ENCODE results near the gene FAM83C.

Gene FAM83C

DNA sequence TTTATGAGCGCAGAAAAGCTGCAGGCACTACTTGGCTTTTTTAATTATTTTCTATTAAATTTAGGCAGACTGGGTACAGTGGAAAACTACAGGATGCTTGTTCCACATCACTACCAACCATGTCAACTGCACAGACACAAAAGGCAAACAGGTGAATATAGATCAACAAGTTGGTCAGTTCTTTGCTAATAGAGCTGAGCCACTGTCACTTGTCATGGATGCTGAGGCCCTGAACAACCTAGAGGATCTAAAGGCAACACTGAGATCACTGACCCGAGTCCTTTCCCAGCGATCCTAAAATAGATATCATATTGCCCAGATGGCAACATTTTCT is 34.5 kb upstream of the FAM83C start:
- Histone ChIP-seq H3K9ac (ENCODE audit: low read depth, low read length, poor library complexity) (no peak overlapping the region), H2AK5ac (ENCODE audit: low read depth, low read length) (no peak overlapping the region), H3K4me1 (ENCODE audit: control insufficient read depth in 2 of 2, insufficient read depth in 1 of 2, low read depth in 1 of 2, low read length in 2 of 2) (peaks cover 4 to 13% of the 10 kb centered on the region in 2 donors), H3K23ac (ENCODE audit: low read depth, low read length, poor library complexity) (no peak overlapping the region), H3K79me1 (ENCODE audit: low read depth, low read length) (no peaks in the 10 kb centered on the region), H3K27me3 (ENCODE audit: control insufficient read depth in 3 of 3, insufficient read depth in 3 of 3, low read depth in 1 of 3, low read length in 3 of 3) (no peaks in the 10 kb centered on the region), H3K27ac (replicated peaks; ENCODE audit: low read length) (no peak overlapping the region), H2BK5ac (ENCODE audit: low read length) (no peak overlapping the region), H4K8ac (ENCODE audit: low read depth, low read length) (no peak overlapping the region), H3K18ac (ENCODE audit: low read length) (no peak overlapping the region), H4K91ac (ENCODE audit: low read depth, low read length, poor library complexity) (no peak overlapping the region), H2BK15ac (ENCODE audit: low read length) (no peak overlapping the region), H2BK120ac (ENCODE audit: low read depth, low read length) (no peak overlapping the region), H3K4me2 (ENCODE audit: insufficient read depth, low read length, poor library complexity, severe bottlenecking) (no peak overlapping the region), H3K9me3 (replicated peaks in 1 of 2; ENCODE audit: control insufficient read depth in 2 of 2, insufficient read depth in 1 of 2, low read depth in 1 of 2, low read length in 2 of 2) (no peaks in the 10 kb centered on the region), H3K4me3 (ENCODE audit: low read length in 2 of 2) (no peak overlapping the region), H2BK12ac (ENCODE audit: low read length) (no peak overlapping the region), H3K14ac (ENCODE audit: low read length) (no peak overlapping the region), H2AFZ (ENCODE audit: low read length) (peak overlapping the region; percentile 78), H3K36me3 (replicated peaks in 1 of 2; ENCODE audit: control insufficient read depth in 2 of 2, insufficient read depth in 2 of 2, low read length in 2 of 2) (no peaks in the 10 kb centered on the region), H3K4ac (ENCODE audit: low read length) (no peak overlapping the region)
- no CpG with 5 or more reads among the region's 3 CpGs for WGBS, 2 donors (ENCODE audit: extremely low coverage in 2 of 2, insufficient read length in 2 of 2, insufficient replicate concordance in 1 of 2)
- DNase-seq (ENCODE audit: low spot score): no peak

DNA sequence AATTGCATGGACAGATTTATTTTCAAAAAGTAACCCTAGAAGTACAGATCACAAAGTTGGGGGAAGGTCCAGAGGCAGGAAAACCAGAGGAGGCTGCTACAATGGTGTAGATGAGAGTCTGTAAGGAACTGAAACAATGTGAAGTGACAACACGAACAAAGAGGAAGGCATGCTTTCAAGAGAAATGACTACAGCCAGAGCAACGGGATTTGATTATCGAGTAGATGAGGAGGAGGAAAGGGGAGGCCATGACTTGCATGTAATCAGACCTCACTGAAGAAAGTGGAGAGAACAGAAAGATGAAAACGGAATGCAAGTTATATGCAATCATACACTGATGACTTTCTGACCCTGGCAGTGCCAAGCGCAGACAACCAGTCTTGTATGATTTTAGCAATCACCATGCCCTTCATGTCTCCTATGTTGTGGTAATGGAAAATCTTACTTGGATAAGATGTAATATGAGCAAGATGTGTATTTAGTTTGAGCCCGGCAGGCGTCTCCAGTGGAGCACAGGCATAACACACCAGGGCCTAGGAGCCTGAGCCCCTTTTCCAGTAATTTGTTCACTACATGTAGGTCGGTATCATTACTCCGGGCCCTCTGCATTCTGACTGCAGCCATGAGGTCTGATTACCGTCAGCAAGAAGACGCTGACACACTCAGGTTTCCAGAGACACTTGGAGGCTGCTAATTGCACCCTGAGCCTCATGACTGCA is 34.0 kb upstream of the FAM83C start:
- no peak overlapping the region for H2BK5ac ChIP-seq (ENCODE audit: low read length)
- no peaks in the 10 kb centered on the region for H3K79me1 ChIP-seq (ENCODE audit: low read depth, low read length)
- H3K18ac ChIP-seq (ENCODE audit: low read length): no peak overlapping the region
- H3K23ac ChIP-seq (ENCODE audit: low read depth, low read length, poor library complexity): no peak overlapping the region
- no peak for DNase-seq (ENCODE audit: low spot score)
- H2BK120ac ChIP-seq (ENCODE audit: low read depth, low read length): no peak overlapping the region
- H3K4me3 ChIP-seq (ENCODE audit: low read length in 2 of 2): no peak overlapping the region
- H3K14ac ChIP-seq (ENCODE audit: low read length): no peak overlapping the region
- no peaks in the 10 kb centered on the region for H3K9me3 ChIP-seq (replicated peaks in 1 of 2; ENCODE audit: control insufficient read depth in 2 of 2, insufficient read depth in 1 of 2, low read depth in 1 of 2, low read length in 2 of 2)
- no peak overlapping the region for H3K4ac ChIP-seq (ENCODE audit: low read length)
- H3K4me2 ChIP-seq (ENCODE audit: insufficient read depth, low read length, poor library complexity, severe bottlenecking): no peak overlapping the region
- no peak overlapping the region for H2BK15ac ChIP-seq (ENCODE audit: low read length)
- no CpG with 5 or more reads among the region's 11 CpGs for WGBS, 2 donors (ENCODE audit: extremely low coverage in 2 of 2, insufficient read length in 2 of 2, insufficient replicate concordance in 1 of 2)
- no peak overlapping the region for H3K27ac ChIP-seq (replicated peaks; ENCODE audit: low read length)
- H3K27me3 ChIP-seq (ENCODE audit: control insufficient read depth in 3 of 3, insufficient read depth in 3 of 3, low read depth in 1 of 3, low read length in 3 of 3): no peaks in the 10 kb centered on the region
- H3K36me3 ChIP-seq (replicated peaks in 1 of 2; ENCODE audit: control insufficient read depth in 2 of 2, insufficient read depth in 2 of 2, low read length in 2 of 2): no peaks in the 10 kb centered on the region
- no peak overlapping the region for H4K8ac ChIP-seq (ENCODE audit: low read depth, low read length)
- no peak overlapping the region for H2BK12ac ChIP-seq (ENCODE audit: low read length)
- H3K4me1 ChIP-seq (ENCODE audit: control insufficient read depth in 2 of 2, insufficient read depth in 1 of 2, low read depth in 1 of 2, low read length in 2 of 2): peaks cover 4 to 13% of the 10 kb centered on the region in 2 donors
- H2AK5ac ChIP-seq (ENCODE audit: low read depth, low read length): no peak overlapping the region
- H4K91ac ChIP-seq (ENCODE audit: low read depth, low read length, poor library complexity): no peak overlapping the region
- no peak overlapping the region for H3K9ac ChIP-seq (ENCODE audit: low read depth, low read length, poor library complexity)
- peak overlapping the region; percentile 78 for H2AFZ ChIP-seq (ENCODE audit: low read length)

DNA sequence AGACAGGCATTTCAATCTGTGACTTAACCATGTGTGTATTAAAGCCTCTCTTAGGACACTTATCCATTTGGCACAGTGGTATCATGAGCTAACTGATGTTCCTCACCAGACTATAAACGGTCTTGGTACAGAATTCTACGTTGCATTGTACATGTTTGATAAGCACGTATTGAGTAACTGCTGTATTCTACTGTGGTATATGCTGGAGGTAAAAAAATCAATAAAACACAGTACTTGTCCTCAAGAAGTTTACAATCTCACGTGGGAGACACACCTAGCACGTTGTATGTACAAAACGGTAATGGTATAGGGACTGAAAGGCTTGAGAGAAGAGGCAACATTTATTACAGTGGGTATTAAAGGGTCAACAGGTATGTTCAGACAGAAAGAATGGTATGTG is 33.2 kb upstream of the FAM83C start:
- Histone ChIP-seq H2BK120ac (ENCODE audit: low read depth, low read length) (no peak overlapping the region), H3K4me3 (ENCODE audit: low read length in 2 of 2) (no peak overlapping the region), H3K4me1 (ENCODE audit: control insufficient read depth in 2 of 2, insufficient read depth in 1 of 2, low read depth in 1 of 2, low read length in 2 of 2) (peaks cover 4 to 15% of the 10 kb centered on the region in 2 donors), H3K27me3 (ENCODE audit: control insufficient read depth in 3 of 3, insufficient read depth in 3 of 3, low read depth in 1 of 3, low read length in 3 of 3) (no peaks in the 10 kb centered on the region), H2AFZ (ENCODE audit: low read length) (peak overlapping the region; percentile 78), H3K36me3 (replicated peaks in 1 of 2; ENCODE audit: control insufficient read depth in 2 of 2, insufficient read depth in 2 of 2, low read length in 2 of 2) (no peaks in the 10 kb centered on the region), H4K91ac (ENCODE audit: low read depth, low read length, poor library complexity) (no peak overlapping the region), H3K79me1 (ENCODE audit: low read depth, low read length) (no peaks in the 10 kb centered on the region), H4K8ac (ENCODE audit: low read depth, low read length) (no peak overlapping the region), H3K4me2 (ENCODE audit: insufficient read depth, low read length, poor library complexity, severe bottlenecking) (no peak overlapping the region), H3K23ac (ENCODE audit: low read depth, low read length, poor library complexity) (no peak overlapping the region), H3K9me3 (replicated peaks in 1 of 2; ENCODE audit: control insufficient read depth in 2 of 2, insufficient read depth in 1 of 2, low read depth in 1 of 2, low read length in 2 of 2) (no peaks in the 10 kb centered on the region), H3K9ac (ENCODE audit: low read depth, low read length, poor library complexity) (no peak overlapping the region), H2AK5ac (ENCODE audit: low read depth, low read length) (no peak overlapping the region), H2BK5ac (ENCODE audit: low read length) (no peak overlapping the region), H2BK12ac (ENCODE audit: low read length) (no peak overlapping the region), H2BK15ac (ENCODE audit: low read length) (no peak overlapping the region), H3K14ac (ENCODE audit: low read length) (no peak overlapping the region), H3K4ac (ENCODE audit: low read length) (no peak overlapping the region), H3K27ac (replicated peaks; ENCODE audit: low read length) (no peak overlapping the region), H3K18ac (ENCODE audit: low read length) (no peak overlapping the region)
- no CpG with 5 or more reads among the region's 6 CpGs for WGBS, 2 donors (ENCODE audit: extremely low coverage in 2 of 2, insufficient read length in 2 of 2, insufficient replicate concordance in 1 of 2)
- DNase-seq (ENCODE audit: low spot score): no peak

DNA sequence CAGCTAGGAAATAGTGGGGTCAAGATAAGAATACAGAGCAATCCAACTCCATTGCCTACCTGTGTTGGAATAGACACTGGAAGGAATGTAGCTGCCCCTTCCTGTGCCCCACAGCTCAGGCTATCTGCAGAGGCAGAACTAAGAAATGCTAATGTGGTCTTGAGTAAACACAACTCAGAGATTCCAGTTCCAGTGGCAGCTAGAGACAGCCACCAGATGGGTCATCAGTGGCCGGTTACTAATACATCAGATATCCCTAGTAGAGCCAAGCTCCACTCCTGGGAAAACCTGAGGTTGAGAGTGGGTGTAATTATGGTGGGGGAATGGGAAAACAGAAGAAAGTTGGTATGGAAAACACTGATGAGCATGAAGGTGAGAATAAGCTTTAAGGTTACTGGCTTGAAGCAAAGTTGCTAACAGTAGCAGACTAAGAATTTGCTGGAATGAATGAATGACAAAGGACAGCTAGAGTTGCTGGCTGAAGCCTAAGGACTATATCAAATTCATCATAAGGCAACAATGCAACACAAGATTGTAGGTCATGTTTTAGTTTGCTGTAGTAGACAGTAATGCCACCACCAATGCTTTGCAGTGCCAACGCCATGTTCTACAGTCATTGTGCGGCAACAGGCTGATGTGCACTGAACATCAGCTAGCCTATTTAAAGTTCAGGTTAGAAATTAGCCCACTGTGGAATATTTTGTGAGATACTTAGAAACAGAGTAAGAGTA is 28.3 kb upstream of the FAM83C start:
- H3K4me2 ChIP-seq (ENCODE audit: insufficient read depth, low read length, poor library complexity, severe bottlenecking): no peak overlapping the region
- no peaks in the 10 kb centered on the region for H3K27me3 ChIP-seq (ENCODE audit: control insufficient read depth in 3 of 3, insufficient read depth in 3 of 3, low read depth in 1 of 3, low read length in 3 of 3)
- no peak overlapping the region for H2BK120ac ChIP-seq (ENCODE audit: low read depth, low read length)
- no peak overlapping the region for H3K14ac ChIP-seq (ENCODE audit: low read length)
- H3K27ac ChIP-seq (replicated peaks; ENCODE audit: low read length): no peak overlapping the region
- no peak for DNase-seq (ENCODE audit: low spot score)
- no peak overlapping the region for H4K91ac ChIP-seq (ENCODE audit: low read depth, low read length, poor library complexity)
- no peak overlapping the region for H3K9ac ChIP-seq (ENCODE audit: low read depth, low read length, poor library complexity)
- H3K23ac ChIP-seq (ENCODE audit: low read depth, low read length, poor library complexity): no peak overlapping the region
- no peak overlapping the region for H2BK5ac ChIP-seq (ENCODE audit: low read length)
- H3K4ac ChIP-seq (ENCODE audit: low read length): no peak overlapping the region
- H2BK12ac ChIP-seq (ENCODE audit: low read length): no peak overlapping the region
- H3K4me1 ChIP-seq (ENCODE audit: control insufficient read depth in 2 of 2, insufficient read depth in 1 of 2, low read depth in 1 of 2, low read length in 2 of 2): peaks cover 0 to 12% of the 10 kb centered on the region in 2 donors
- no peaks in the 10 kb centered on the region for H3K79me1 ChIP-seq (ENCODE audit: low read depth, low read length)
- H3K9me3 ChIP-seq (replicated peaks in 1 of 2; ENCODE audit: control insufficient read depth in 2 of 2, insufficient read depth in 1 of 2, low read depth in 1 of 2, low read length in 2 of 2): no peaks in the 10 kb centered on the region
- no peak overlapping the region for H4K8ac ChIP-seq (ENCODE audit: low read depth, low read length)
- no peak overlapping the region for H3K4me3 ChIP-seq (ENCODE audit: low read length in 2 of 2)
- H2AFZ ChIP-seq (ENCODE audit: low read length): no peak overlapping the region
- H3K18ac ChIP-seq (ENCODE audit: low read length): no peak overlapping the region
- H3K36me3 ChIP-seq (replicated peaks in 1 of 2; ENCODE audit: control insufficient read depth in 2 of 2, insufficient read depth in 2 of 2, low read length in 2 of 2): no peaks in the 10 kb centered on the region
- H2AK5ac ChIP-seq (ENCODE audit: low read depth, low read length): no peak overlapping the region
- WGBS, 2 donors (ENCODE audit: extremely low coverage in 2 of 2, insufficient read length in 2 of 2, insufficient replicate concordance in 1 of 2): no CpG with 5 or more reads among the region's 3 CpGs
- no peak overlapping the region for H2BK15ac ChIP-seq (ENCODE audit: low read length)

All from neuronal stem cell (in vitro differentiated cells).